Measurements from ENCODE around the gene CCDC144A.
"Not testable (repeated sequence)": the region's sequence is repeated elsewhere in the genome, so short reads cannot be mapped to it uniquely, and the experiment has no call there.

Gene CCDC144A

GRCh38 chr17:16689731-16690281, at the start of gene CCDC144A:
CCDC144A (plus strand) TSS chr17:16690241; CDS start chr17:16690401, 160 bp downstream.
- not testable (repeated sequence) for DNase-seq; H3F3A ChIP-seq (ENCODE audit: insufficient read depth, low read length); H3K27ac ChIP-seq (ENCODE audit: low read length); H3K4me1 ChIP-seq (ENCODE audit: low read length); H4K20me1 ChIP-seq (ENCODE audit: insufficient read depth, low read length); H3K27me3 ChIP-seq (replicated peaks; ENCODE audit: insufficient read depth, low read length); H3K4me3 ChIP-seq (ENCODE audit: low read length); H3K36me3 ChIP-seq (replicated peaks; ENCODE audit: insufficient read depth, low read length); H2AFZ ChIP-seq (ENCODE audit: low read length); H3K9me2 ChIP-seq (replicated peaks; ENCODE audit: insufficient read depth, low read length); H3K79me2 ChIP-seq (ENCODE audit: low read length); H3K9me3 ChIP-seq (replicated peaks; ENCODE audit: insufficient read depth, low read length); H3K9ac ChIP-seq (ENCODE audit: low read length); H3K4me2 ChIP-seq (ENCODE audit: low read depth, low read length)
- TF ChIP-seq CTCF (IDR thresholded peaks at IDR 0.05; ENCODE audit: low read length): peak; percentile 45

GRCh38 chr17:16649585-16649984, 40.5 kb upstream of the CCDC144A start:
- H3K36me3 ChIP-seq (replicated peaks; ENCODE audit: insufficient read depth, low read length): no peaks in the 10 kb centered on the region
- no peak for TF ChIP-seq CTCF (IDR thresholded peaks at IDR 0.05; ENCODE audit: low read length)
- no peak for TF ChIP-seq EZH2phosphoT487 (IDR thresholded peaks at IDR 0.05; ENCODE audit: low read length)
- no peak for TF ChIP-seq EZH2 (optimal IDR thresholded peaks at IDR 0.05; ENCODE audit: low read depth, low read length)
- H3K9ac ChIP-seq (ENCODE audit: low read length): no peak overlapping the region

GRCh38 chr17:16652252-16652651, 37.8 kb upstream of the CCDC144A start:
- H3K4me1 ChIP-seq (ENCODE audit: low read length): no peaks in the 10 kb centered on the region
- H3K36me3 ChIP-seq (replicated peaks; ENCODE audit: insufficient read depth, low read length): no peaks in the 10 kb centered on the region
- no peak overlapping the region for H3K27ac ChIP-seq (ENCODE audit: low read length)
- TF ChIP-seq EZH2phosphoT487 (IDR thresholded peaks at IDR 0.05; ENCODE audit: low read length) (no peak), EZH2 (optimal IDR thresholded peaks at IDR 0.05; ENCODE audit: low read depth, low read length) (no peak)
- no peaks in the 10 kb centered on the region for H4K20me1 ChIP-seq (ENCODE audit: insufficient read depth, low read length)
- no peaks in the 10 kb centered on the region for H3K79me2 ChIP-seq (ENCODE audit: low read length)
- no peaks in the 10 kb centered on the region for H3K9me3 ChIP-seq (replicated peaks; ENCODE audit: insufficient read depth, low read length)
- no peak for DNase-seq
- no peak overlapping the region for H3K9ac ChIP-seq (ENCODE audit: low read length)
- H3K4me3 ChIP-seq (ENCODE audit: low read length): no peak overlapping the region
- no peaks in the 10 kb centered on the region for H3K9me2 ChIP-seq (replicated peaks; ENCODE audit: insufficient read depth, low read length)
- H3K27me3 ChIP-seq (replicated peaks; ENCODE audit: insufficient read depth, low read length): peaks cover 18% of the 10 kb centered on the region
- H3F3A ChIP-seq (ENCODE audit: insufficient read depth, low read length): peaks cover 5% of the 10 kb centered on the region; the same call in 1 of the 2 replicates
- H2AFZ ChIP-seq (ENCODE audit: low read length): no peak overlapping the region
- no peak overlapping the region for H3K4me2 ChIP-seq (ENCODE audit: low read depth, low read length)

More at GRCh38 chr17:16649585-16649984, 40.5 kb upstream of the CCDC144A start:
- no peaks in the 10 kb centered on the region for H4K20me1 ChIP-seq (ENCODE audit: insufficient read depth, low read length)
- no peak for DNase-seq
- H3K4me2 ChIP-seq (ENCODE audit: low read depth, low read length): no peak overlapping the region
- no peak overlapping the region for H3K4me3 ChIP-seq (ENCODE audit: low read length)
- H3F3A ChIP-seq (ENCODE audit: insufficient read depth, low read length): peaks cover 5% of the 10 kb centered on the region; the same call in 1 of the 2 replicates
- peaks cover 3% of the 10 kb centered on the region; the same call in 1 of the 2 replicates for H3K27me3 ChIP-seq (replicated peaks; ENCODE audit: insufficient read depth, low read length)
- H2AFZ ChIP-seq (ENCODE audit: low read length): no peak overlapping the region
- no peaks in the 10 kb centered on the region for H3K9me2 ChIP-seq (replicated peaks; ENCODE audit: insufficient read depth, low read length)
- no peaks in the 10 kb centered on the region for H3K4me1 ChIP-seq (ENCODE audit: low read length)
- H3K9me3 ChIP-seq (replicated peaks; ENCODE audit: insufficient read depth, low read length): no peaks in the 10 kb centered on the region
- no peak overlapping the region for H3K27ac ChIP-seq (ENCODE audit: low read length)
- no peaks in the 10 kb centered on the region for H3K79me2 ChIP-seq (ENCODE audit: low read length)

GRCh38 chr17:16652847-16653366, 37.1 kb upstream of the CCDC144A start:
- Histone ChIP-seq H3K27me3 (replicated peaks; ENCODE audit: insufficient read depth, low read length) (peaks cover 18% of the 10 kb centered on the region), H3K4me2 (ENCODE audit: low read depth, low read length) (peak overlapping the region; percentile 75), H2AFZ (ENCODE audit: low read length) (peak overlapping the region; percentile 98), H3K4me3 (ENCODE audit: low read length) (peak overlapping the region; percentile 83), H3K9me3 (replicated peaks; ENCODE audit: insufficient read depth, low read length) (no peaks in the 10 kb centered on the region), H3K4me1 (ENCODE audit: low read length) (no peaks in the 10 kb centered on the region), H3K36me3 (replicated peaks; ENCODE audit: insufficient read depth, low read length) (no peaks in the 10 kb centered on the region), H3K79me2 (ENCODE audit: low read length) (no peaks in the 10 kb centered on the region), H4K20me1 (ENCODE audit: insufficient read depth, low read length) (no peaks in the 10 kb centered on the region), H3F3A (ENCODE audit: insufficient read depth, low read length) (peaks cover 5% of the 10 kb centered on the region; the same call in 1 of the 2 replicates), H3K27ac (ENCODE audit: low read length) (peak overlapping the region; percentile 50; the same call in 1 of the 2 replicates), H3K9me2 (replicated peaks; ENCODE audit: insufficient read depth, low read length) (no peaks in the 10 kb centered on the region), H3K9ac (ENCODE audit: low read length) (peak overlapping the region; percentile 79; the same call in 1 of the 2 replicates)
- no peak for TF ChIP-seq EZH2phosphoT487 (IDR thresholded peaks at IDR 0.05; ENCODE audit: low read length)
- TF ChIP-seq CTCF (IDR thresholded peaks at IDR 0.05; ENCODE audit: low read length): no peak
- DNase-seq: no peak

All from MM.1S (cell line).